DOHH2 (cell line): ENCODE results near the gene COL27A1.

ENCODE experiments used
- CTCF ChIP-seq: fragments of 200-600 bp; sonication (generic); IDR thresholded peaks from one replicate; pipeline ENCODE4 v1.5.1; 2014; ENCODE audit warnings: antibody characterized with exemption, mild to moderate bottlenecking, low read depth, low read length; ENCODE audit not compliant: poor library complexity, severe bottlenecking
- EZH2phosphoT487 ChIP-seq: fragments of 200-600 bp; sonication (generic); IDR thresholded peaks from 2 replicates; pipeline ENCODE4 v1.6.1; 2017; ENCODE audit warnings: borderline replicate concordance, mild to moderate bottlenecking, antibody characterized with exemption, low read length, moderate library complexity, mixed read lengths

DNA sequence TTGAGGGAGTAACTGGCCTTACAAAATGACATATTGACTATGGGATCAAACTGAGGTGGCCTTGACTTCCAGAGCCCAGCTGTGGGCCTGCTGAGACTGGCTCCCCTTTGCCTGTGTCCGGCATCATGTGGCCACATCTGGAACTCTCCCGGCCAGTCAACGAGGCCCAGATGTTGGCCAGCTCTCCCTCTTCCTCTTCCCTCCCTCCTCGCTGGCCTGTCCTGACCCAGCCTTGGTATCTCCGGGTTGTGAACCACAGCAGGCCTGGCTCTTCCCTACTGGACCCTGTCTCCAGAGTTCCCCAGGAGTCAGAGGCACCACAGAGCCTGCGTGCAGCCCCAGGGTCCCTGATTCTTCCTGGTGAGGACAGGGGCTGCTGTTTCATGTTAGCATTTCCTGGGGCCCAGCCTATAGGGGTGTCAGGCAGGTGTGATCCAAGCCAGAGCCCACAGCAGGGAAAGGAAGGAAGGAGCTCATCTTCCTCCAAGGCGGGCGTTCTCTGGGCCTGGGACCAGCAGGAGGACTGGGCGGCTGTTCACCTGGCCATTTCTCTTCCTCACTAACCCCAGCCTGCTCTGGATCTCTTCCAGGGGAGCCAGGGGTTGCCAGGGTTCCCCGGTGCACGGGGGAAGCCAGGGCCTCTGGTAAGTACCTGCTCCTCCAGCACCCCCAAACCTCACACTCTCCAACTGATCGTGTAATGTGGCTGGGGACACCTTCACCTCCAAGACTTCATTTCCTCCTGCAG, 81.2 kb downstream of the COL27A1 start:
- TF ChIP-seq CTCF (no peak), EZH2phosphoT487 (no peak)
